SK-N-SH treated with all-trans-retinoic acid at 6 μM for 48 hours (cell line): ENCODE data around the gene ARID5B.

ENCODE experiments used
- SNAI2 ChIP-seq: fragments of 250-450 bp; sonication (Bioruptor Pico); IDR thresholded peaks from 2 replicates; pipeline ENCODE4 v1.5.0; 2020; ENCODE audit warnings: mild to moderate bottlenecking, moderate library complexity
- TCF4 ChIP-seq: fragments of 250-450 bp; sonication (Bioruptor Pico); IDR thresholded peaks from 2 replicates; pipeline ENCODE4 v1.8.0; 2021; ENCODE audit warnings: mild to moderate bottlenecking, moderate library complexity, borderline replicate concordance
- ZFP3 ChIP-seq: fragments of 250-450 bp; sonication (Bioruptor Pico); IDR thresholded peaks from 2 replicates; pipeline ENCODE4 v1.5.0; 2020; ENCODE audit warnings: mild to moderate bottlenecking, moderate library complexity
- TF ChIP-seq, protein P1 (sequence below): fragments of 250-450 bp; sonication (Bioruptor Pico); IDR thresholded peaks from 2 replicates; pipeline ENCODE4 v1.8.0; 2021; ENCODE audit warnings: low read depth, mild to moderate bottlenecking, moderate library complexity, borderline replicate concordance
- TF ChIP-seq, protein P2 (sequence below): fragments of 250-450 bp; sonication (Bioruptor Pico); IDR thresholded peaks from 2 replicates; pipeline ENCODE4 v1.5.1; 2020; ENCODE audit warnings: low read depth, mild to moderate bottlenecking, moderate library complexity

- TF ChIP-seq SNAI2 (CRISPR knock-in tag) (no peak), ZFP3 (no peak), TCF4 (CRISPR knock-in tag) (no peak)
- TF ChIP-seq, protein P1, sequence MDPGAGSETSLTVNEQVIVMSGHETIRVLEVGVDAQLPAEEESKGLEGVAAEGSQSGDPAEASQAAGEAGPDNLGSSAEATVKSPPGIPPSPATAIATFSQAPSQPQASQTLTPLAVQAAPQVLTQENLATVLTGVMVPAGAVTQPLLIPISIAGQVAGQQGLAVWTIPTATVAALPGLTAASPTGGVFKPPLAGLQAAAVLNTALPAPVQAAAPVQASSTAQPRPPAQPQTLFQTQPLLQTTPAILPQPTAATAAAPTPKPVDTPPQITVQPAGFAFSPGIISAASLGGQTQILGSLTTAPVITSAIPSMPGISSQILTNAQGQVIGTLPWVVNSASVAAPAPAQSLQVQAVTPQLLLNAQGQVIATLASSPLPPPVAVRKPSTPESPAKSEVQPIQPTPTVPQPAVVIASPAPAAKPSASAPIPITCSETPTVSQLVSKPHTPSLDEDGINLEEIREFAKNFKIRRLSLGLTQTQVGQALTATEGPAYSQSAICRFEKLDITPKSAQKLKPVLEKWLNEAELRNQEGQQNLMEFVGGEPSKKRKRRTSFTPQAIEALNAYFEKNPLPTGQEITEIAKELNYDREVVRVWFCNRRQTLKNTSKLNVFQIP, result no peak
- TF ChIP-seq, protein P2, sequence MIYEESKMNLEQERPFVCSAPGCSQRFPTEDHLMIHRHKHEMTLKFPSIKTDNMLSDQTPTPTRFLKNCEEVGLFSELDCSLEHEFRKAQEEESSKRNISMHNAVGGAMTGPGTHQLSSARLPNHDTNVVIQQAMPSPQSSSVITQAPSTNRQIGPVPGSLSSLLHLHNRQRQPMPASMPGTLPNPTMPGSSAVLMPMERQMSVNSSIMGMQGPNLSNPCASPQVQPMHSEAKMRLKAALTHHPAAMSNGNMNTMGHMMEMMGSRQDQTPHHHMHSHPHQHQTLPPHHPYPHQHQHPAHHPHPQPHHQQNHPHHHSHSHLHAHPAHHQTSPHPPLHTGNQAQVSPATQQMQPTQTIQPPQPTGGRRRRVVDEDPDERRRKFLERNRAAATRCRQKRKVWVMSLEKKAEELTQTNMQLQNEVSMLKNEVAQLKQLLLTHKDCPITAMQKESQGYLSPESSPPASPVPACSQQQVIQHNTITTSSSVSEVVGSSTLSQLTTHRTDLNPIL, result no peak
Observed at GRCh38 chr10:61965703-61966395, 64.3 kb downstream of the ARID5B start.
